ENCODE measurements around the gene HPCAL1. TPM values are rescaled to one million over a fixed set of nuclear protein-coding genes. Genes with fewer than 3 reads are reported as not detected.
A peak's percentile ranks its signal among the peaks of the same experiment; 100 is the strongest.

Gene HPCAL1
- total RNA-seq (2022) (26.3 and 26.9 TPM in 2 replicates), Bru-seq, nascent RNA (percentile 60 among the genes with signal in this experiment), BruChase-seq, experiment 1, labeled RNA remaining after a 2-hour chase (percentile 61 among the genes with signal in this experiment), BruChase-seq, experiment 2, labeled RNA remaining after a 6-hour chase (percentile 62 among the genes with signal in this experiment)
- long read RNA-seq, transcript HPCAL1-201 (5 exons, 1,751 nt): major isoform, 59 of 84 reads
- long read RNA-seq, partial matches to known transcripts: 1 of 84 reads
- long read RNA-seq, other reads (novel, unspliced or antisense): 24 of 84 reads

DNA sequence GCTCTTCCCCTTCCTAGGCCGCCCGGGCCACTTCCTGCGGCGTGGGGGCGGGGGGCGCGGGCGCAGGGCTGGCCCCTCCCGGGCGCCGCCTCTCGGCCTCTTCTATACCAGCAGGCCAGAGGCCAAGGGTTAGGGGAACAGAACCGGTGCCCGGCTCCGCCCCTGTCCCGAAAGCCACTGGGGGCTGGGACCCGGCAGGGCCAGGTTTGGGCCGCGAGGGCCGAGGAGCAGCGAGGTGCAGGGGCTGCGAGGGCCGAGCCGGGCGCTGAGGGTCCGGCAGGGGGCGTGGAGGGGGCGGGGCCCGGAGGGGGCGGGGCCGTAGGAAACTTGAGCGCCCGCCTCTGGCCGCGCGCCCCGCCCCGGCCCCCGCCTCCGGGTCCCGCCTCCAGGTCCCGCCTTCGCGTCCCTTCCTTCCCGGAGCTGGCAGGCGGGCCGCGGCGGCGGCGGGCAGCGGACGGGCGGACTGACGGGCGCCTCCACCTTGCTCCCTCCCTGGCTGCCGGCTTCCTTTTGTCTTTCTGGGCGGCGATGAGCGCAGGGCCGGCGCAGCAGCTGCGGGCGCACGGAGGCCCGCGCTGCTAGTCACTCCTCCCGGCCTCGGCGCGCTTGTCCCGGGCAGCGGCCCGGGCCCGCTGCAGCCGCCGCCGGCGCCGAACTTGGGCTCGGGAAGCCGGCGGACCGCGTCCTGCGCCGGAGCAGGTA is at the start of gene HPCAL1:
Gene HPCAL1 (plus strand): TSS at position 426 of the 702 bp plus-strand sequence. CDS start 116,854 bp downstream, outside the sequence.
- no TSS peak for BruUV-seq (replicated peaks)
- H3K4me3 Mint-ChIP-seq (ENCODE audit: unreplicated experiment): peak within 1 kb of the TSS; percentile 94
- peak within 1 kb of the TSS; percentile 99 for H3K4me3 ChIP-seq (ENCODE audit: low read depth, low read length)
- no peaks in the 10 kb centered on the region for H3K36me3 ChIP-seq (ENCODE audit: control insufficient read depth, insufficient read depth, low read length)
- intact Hi-C loops (cut with micrococcal nuclease; ENCODE audit: unreplicated experiment): loop anchor here (1.0 to 10.0 kb wide), 7 partner anchors 20 to 179 kb away; no protein-coding TSS in a partner anchor
- H3K27ac Mint-ChIP-seq (ENCODE audit: unreplicated experiment): peak within 1 kb of the TSS; percentile 60
- ChIA-PET POLR2A (interaction anchor here (0.5 to 0.7 kb wide), 3 partner anchors 74 to 151 kb away, joined by 3 to 6 read pairs (median 5); no protein-coding TSS in a partner anchor), CTCF (interaction anchor here (0.6 to 3.7 kb wide), 15 partner anchors 10 to 259 kb away, joined by 3 to 48 read pairs (median 5); partner anchors contain the start of gene ODC1)
- peak; percentile 96 to 98 for DNase-seq
- no peaks in the 10 kb centered on the region for H3K9me3 ChIP-seq
- H3K4me1 ChIP-seq: peaks cover 23% of the 10 kb centered on the region
- no peaks in the 10 kb centered on the region for H3K27me3 Mint-ChIP-seq (ENCODE audit: insufficient read depth, unreplicated experiment)
- TF ChIP-seq CTCF (IDR thresholded peaks at IDR 0.05; ENCODE audit: insufficient read depth in 1 of 2, low read depth in 1 of 2, low read length in 1 of 2, severe bottlenecking in 1 of 2, unreplicated experiment in 1 of 2): peak; percentile 66 to 83
- peaks cover 8% of the 10 kb centered on the region for H3K9me3 Mint-ChIP-seq (ENCODE audit: unreplicated experiment)
- H3K4me1 Mint-ChIP-seq (ENCODE audit: low read depth, unreplicated experiment): peaks cover 20% of the 10 kb centered on the region
- H3K27me3 ChIP-seq (replicated peaks; ENCODE audit: control insufficient read depth, insufficient read depth, low read length): no peaks in the 10 kb centered on the region
- peaks cover 11% of the 10 kb centered on the region for H3K36me3 Mint-ChIP-seq (ENCODE audit: insufficient read depth, unreplicated experiment)

GRCh38 chr2:10253596-10254372 is 48.9 kb upstream of the HPCAL1 start:
- Mint-ChIP-seq H3K4me1 (ENCODE audit: low read depth, unreplicated experiment) (no peaks in the 10 kb centered on the region), H3K36me3 (ENCODE audit: insufficient read depth, unreplicated experiment) (no peaks in the 10 kb centered on the region), H3K27ac (ENCODE audit: unreplicated experiment) (peak overlapping the region; percentile 59), H3K9me3 (ENCODE audit: unreplicated experiment) (peaks cover 25% of the 10 kb centered on the region), H3K27me3 (ENCODE audit: insufficient read depth, unreplicated experiment) (no peaks in the 10 kb centered on the region), H3K4me3 (ENCODE audit: unreplicated experiment) (no peak overlapping the region)
- Histone ChIP-seq H3K4me3 (ENCODE audit: low read depth, low read length) (no peak overlapping the region), H3K27me3 (replicated peaks; ENCODE audit: control insufficient read depth, insufficient read depth, low read length) (no peaks in the 10 kb centered on the region), H3K36me3 (ENCODE audit: control insufficient read depth, insufficient read depth, low read length) (no peaks in the 10 kb centered on the region), H3K9me3 (peaks cover 18% of the 10 kb centered on the region), H3K4me1 (no peaks in the 10 kb centered on the region)
- intact Hi-C loops (cut with micrococcal nuclease; ENCODE audit: unreplicated experiment): no loop called here
- peak in 1 of 2 experiments; percentile 55 for DNase-seq
- CTCF ChIA-PET: interaction anchor here (1.5 kb wide), 1 partner anchor 155 kb away, joined by 4 read pairs; no protein-coding TSS in a partner anchor
- POLR2A ChIA-PET: no interaction called here
- BruUV-seq (replicated peaks): no TSS peak
- no peak for TF ChIP-seq CTCF (IDR thresholded peaks at IDR 0.05; ENCODE audit: insufficient read depth in 1 of 2, low read depth in 1 of 2, low read length in 1 of 2, severe bottlenecking in 1 of 2, unreplicated experiment in 1 of 2)

All from Caco-2 (cell line).